HFFc6 (cell line): ENCODE results near the gene TAPBPL. TPM values are rescaled to one million over a fixed set of nuclear protein-coding genes. Genes with fewer than 3 reads are reported as not detected.

Experiments
- DNase-seq: peaks from one replicate; pipeline ENCODE4 v3.0.0-alpha.2; 2018
- H3K27ac Mint-ChIP-seq: 2 replicates; pipeline ENCODE4 v1.8.0; 2020; ENCODE audit warnings: mild to moderate bottlenecking, mixed read lengths
- H3K27me3 Mint-ChIP-seq: 2 replicates; pipeline ENCODE4 v1.8.0; 2021; ENCODE audit warnings: mild to moderate bottlenecking, moderate library complexity, mixed read lengths; ENCODE audit not compliant: insufficient read depth
- H3K36me3 Mint-ChIP-seq: 2 replicates; pipeline ENCODE4 v1.8.0; 2021; ENCODE audit warnings: low read depth, mixed read lengths
- H3K4me1 Mint-ChIP-seq: 2 replicates; pipeline ENCODE4 v1.8.0; 2020; ENCODE audit warnings: low read depth, mixed read lengths
- H3K4me3 Mint-ChIP-seq: 2 replicates; pipeline ENCODE4 v1.8.0; 2020; ENCODE audit warnings: mild to moderate bottlenecking, moderate library complexity, mixed read lengths
- H3K9me3 Mint-ChIP-seq: 2 replicates; pipeline ENCODE4 v1.8.0; 2020; ENCODE audit warnings: mild to moderate bottlenecking, mixed read lengths
- CTCF ChIP-seq: fragments of 200-600 bp; sonication (generic); IDR thresholded peaks from 2 replicates; pipeline ENCODE4 v1.5.0; 2021; ENCODE audit warnings: antibody characterized with exemption, mild to moderate bottlenecking
- total RNA-seq, 6 experiments: library from RNA; stranded (reverse); fragmentation: NEBNext Ultra II Directional; extraction: Animal tissue kit (Norgen Biotek cat#: 25700); gene quantifications; 2 replicates in 1 of 6; 3 replicates in 5 of 6; pipeline ENCODE4 v1.2.3, GENCODE V29; 2021

TAPBPL gene
- total RNA-seq, 6 experiments from 2014 or later, result 4.3 to 8.2 (median 6.5) TPM

GRCh38 chr12:6432991-6433390 is 18.9 kb upstream of the TAPBPL start:
- H3K9me3 Mint-ChIP-seq, result no peaks in the 10 kb centered on the region
- H3K27ac Mint-ChIP-seq, result no peak overlapping the region
- no peak overlapping the region for H3K4me3 Mint-ChIP-seq
- TF ChIP-seq CTCF, result no peak
- no peaks in the 10 kb centered on the region; the same call in 1 of the 2 replicates for H3K27me3 Mint-ChIP-seq
- no peaks in the 10 kb centered on the region for H3K36me3 Mint-ChIP-seq
- H3K4me1 Mint-ChIP-seq, result peaks cover 22% of the 10 kb centered on the region
- no peak for DNase-seq

- no peak for TF ChIP-seq CTCF
- H3K27ac Mint-ChIP-seq, result no peak overlapping the region
- H3K9me3 Mint-ChIP-seq, result no peaks in the 10 kb centered on the region
- peaks cover 22% of the 10 kb centered on the region for H3K4me1 Mint-ChIP-seq
- no peaks in the 10 kb centered on the region; the same call in 1 of the 2 replicates for H3K27me3 Mint-ChIP-seq
- no peak overlapping the region for H3K4me3 Mint-ChIP-seq
- H3K36me3 Mint-ChIP-seq, result no peaks in the 10 kb centered on the region
- DNase-seq, result no peak
Measured at GRCh38 chr12:6434205-6435140, 17.4 kb upstream of the TAPBPL start.

GRCh38 chr12:6435961-6436715 is 15.7 kb upstream of the TAPBPL start:
- no peaks in the 10 kb centered on the region; the same call in 1 of the 2 replicates for H3K27me3 Mint-ChIP-seq
- H3K4me3 Mint-ChIP-seq, result no peak overlapping the region
- H3K36me3 Mint-ChIP-seq, result 0 out of 2 replicates have a peak, but pooled peaks cover 4% of the 10 kb centered on the region
- H3K9me3 Mint-ChIP-seq, result no peaks in the 10 kb centered on the region
- H3K27ac Mint-ChIP-seq, result no peak overlapping the region
- peaks cover 6% of the 10 kb centered on the region for H3K4me1 Mint-ChIP-seq
- DNase-seq, result no peak
- TF ChIP-seq CTCF, result no peak

GRCh38 chr12:6437586-6437985 is 14.3 kb upstream of the TAPBPL start:
- TF ChIP-seq CTCF, result no peak
- no peak overlapping the region for H3K4me3 Mint-ChIP-seq

GRCh38 chr12:6438345-6438744 is 13.5 kb upstream of the TAPBPL start:
- H3K27me3 Mint-ChIP-seq, result no peaks in the 10 kb centered on the region; the same call in 1 of the 2 replicates
- H3K9me3 Mint-ChIP-seq, result no peaks in the 10 kb centered on the region
- H3K4me1 Mint-ChIP-seq, result no peaks in the 10 kb centered on the region; the same call in 1 of the 2 replicates
- no peak overlapping the region for H3K27ac Mint-ChIP-seq
- H3K36me3 Mint-ChIP-seq, result peaks cover 6% of the 10 kb centered on the region; the same call in 1 of the 2 replicates
- no peak for DNase-seq
- no peak for TF ChIP-seq CTCF
- no peak overlapping the region for H3K4me3 Mint-ChIP-seq

More at GRCh38 chr12:6437586-6437985, 14.3 kb upstream of the TAPBPL start:
- Mint-ChIP-seq H3K27me3 (no peaks in the 10 kb centered on the region; the same call in 1 of the 2 replicates), H3K9me3 (no peaks in the 10 kb centered on the region), H3K36me3 (0 out of 2 replicates have a peak, but pooled peaks cover 5% of the 10 kb centered on the region), H3K27ac (no peak overlapping the region), H3K4me1 (no peaks in the 10 kb centered on the region; the same call in 1 of the 2 replicates)
- DNase-seq, result no peak
